Left hindlimb (tissue), 1 donor: ENCODE data around the gene FOXRED1.
"Not testable (repeated sequence)": the region's sequence is repeated elsewhere in the genome, so short reads cannot be mapped to it uniquely, and the experiment has no call there.

Experiments
- DNase-seq: peaks from one replicate; pipeline ENCODE4 v3.0.0-alpha.2; 2018

FOXRED1 gene

GRCh38 chr11:126277780-126278179 is 8.8 kb downstream of the FOXRED1 start:
- DNase-seq: no peak

- no peak for DNase-seq
These were observed 10.2 kb downstream of the FOXRED1 start for GRCh38 chr11:126279191-126279590.

- no peak for DNase-seq
These were observed 11.6 kb downstream of the FOXRED1 start for GRCh38 chr11:126280595-126280994.

- DNase-seq: no peak
These were observed 12.3 kb downstream of the FOXRED1 start for GRCh38 chr11:126281245-126281644.

- DNase-seq: no peak
These were observed 12.8 kb downstream of the FOXRED1 start for GRCh38 chr11:126281666-126282175.

- DNase-seq: peak; percentile 83
These were observed 13.4 kb downstream of the FOXRED1 start for GRCh38 chr11:126282361-126282735.

GRCh38 chr11:126282736-126283591 is 14.0 kb downstream of the FOXRED1 start, which contains the start of gene TIRAP:
Gene TIRAP (plus strand): TSS chr11:126283093. CDS start chr11:126290895, 7,802 bp downstream.
- DNase-seq: peak; percentile 79

GRCh38 chr11:126284829-126285228 is 15.9 kb downstream of the FOXRED1 start:
- DNase-seq: no peak

GRCh38 chr11:126288237-126288636 is 19.3 kb downstream of the FOXRED1 start:
- DNase-seq: no peak

GRCh38 chr11:126290887-126291286 is 21.9 kb downstream of the FOXRED1 start:
- no peak for DNase-seq

GRCh38 chr11:126293726-126294125 is 24.8 kb downstream of the FOXRED1 start:
- no peak for DNase-seq

GRCh38 chr11:126297004-126297403 is 28.1 kb downstream of the FOXRED1 start:
- no peak for DNase-seq

- DNase-seq: peak; percentile 95
These were observed 34.9 kb downstream of the FOXRED1 start, which contains the start of gene DCPS for GRCh38 chr11:126303623-126304456. Gene DCPS (plus strand): TSS chr11:126304060. CDS start chr11:126304081, 21 bp downstream.

- DNase-seq: peak; percentile 11
These were observed 35.6 kb downstream of the FOXRED1 start for GRCh38 chr11:126304457-126305075.

GRCh38 chr11:126305699-126306098 is 36.7 kb downstream of the FOXRED1 start:
- peak; percentile 10 for DNase-seq

GRCh38 chr11:126307706-126308105 is 38.8 kb downstream of the FOXRED1 start:
- DNase-seq: peak; percentile 42

- peak; percentile 30 for DNase-seq
These were observed 39.3 kb downstream of the FOXRED1 start for GRCh38 chr11:126308271-126308671.

GRCh38 chr11:126308771-126309170 is 39.8 kb downstream of the FOXRED1 start:
- DNase-seq: not testable (repeated sequence)

GRCh38 chr11:126310200-126310991 is 41.4 kb downstream of the FOXRED1 start:
- peak; percentile 84 for DNase-seq

- no peak for DNase-seq
These were observed 42.0 kb downstream of the FOXRED1 start for GRCh38 chr11:126310992-126311310.

GRCh38 chr11:126311401-126312291 is 42.7 kb downstream of the FOXRED1 start:
- no peak for DNase-seq
